ENCODE measurements around the gene CENPV. TPM values are rescaled to one million over a fixed set of nuclear protein-coding genes. Genes with fewer than 3 reads are reported as not detected.

Gene CENPV
- total and polyA plus RNA-seq, 2 of the 13 experiments (the other 11 are each of a cell fraction or from before 2014, with no cell fraction given): 193 to 292 TPM

- TF ChIP-seq DZIP1 (CRISPR knock-in tag; IDR thresholded peaks at IDR 0.05) (no peak), ZNF644 (CRISPR knock-in tag; IDR thresholded peaks at IDR 0.05; ENCODE audit: low read depth) (peak; percentile 40; the same call in 1 of the 2 replicates), NR2F1 (CRISPR knock-in tag; IDR thresholded peaks at IDR 0.05) (no peak), ZNF253 (CRISPR knock-in tag; IDR thresholded peaks at IDR 0.05; ENCODE audit: borderline replicate concordance) (no peak), SP1 (IDR thresholded peaks at IDR 0.05) (no peak), SP1 (CRISPR knock-in tag; IDR thresholded peaks at IDR 0.05) (0 out of 2 replicates have a peak, but pooled peaks have one; percentile 19), DMAP1 (CRISPR knock-in tag; IDR thresholded peaks at IDR 0.05) (peak; percentile 54; the same call in 1 of the 2 replicates), NR1H2 (CRISPR knock-in tag; IDR thresholded peaks at IDR 0.05; ENCODE audit: borderline replicate concordance, low read depth) (no peak), ELF4 (CRISPR knock-in tag; IDR thresholded peaks at IDR 0.05; ENCODE audit: borderline replicate concordance) (no peak), ERF (CRISPR knock-in tag; IDR thresholded peaks at IDR 0.05) (peak; percentile 80), MIXL1 (CRISPR knock-in tag; IDR thresholded peaks at IDR 0.05) (peak; percentile 79), ZNF678 (CRISPR knock-in tag; IDR thresholded peaks at IDR 0.05) (0 out of 2 replicates have a peak, but pooled peaks have one; percentile 65), ZFY (CRISPR knock-in tag; IDR thresholded peaks at IDR 0.05) (0 out of 2 replicates have a peak, but pooled peaks have one; percentile 11), ZNF446 (CRISPR knock-in tag; IDR thresholded peaks at IDR 0.05) (no peak), NFYC (CRISPR knock-in tag; IDR thresholded peaks at IDR 0.05) (no peak), ZNF7 (CRISPR knock-in tag; IDR thresholded peaks at IDR 0.05) (no peak), KLF13 (CRISPR knock-in tag; IDR thresholded peaks at IDR 0.05) (no peak), SP4 (CRISPR knock-in tag; IDR thresholded peaks at IDR 0.05) (no peak), RBFOX2 (IDR thresholded peaks at IDR 0.05; ENCODE audit: low read depth, low read length) (peak; percentile 44), SAP130 (CRISPR knock-in tag; IDR thresholded peaks at IDR 0.05; ENCODE audit: low read depth) (peak; percentile 82), ASH2L (IDR thresholded peaks at IDR 0.05; ENCODE audit: insufficient read length, low read depth, low read length) (peak; percentile 81)
- TF ChIP-seq, protein P1, sequence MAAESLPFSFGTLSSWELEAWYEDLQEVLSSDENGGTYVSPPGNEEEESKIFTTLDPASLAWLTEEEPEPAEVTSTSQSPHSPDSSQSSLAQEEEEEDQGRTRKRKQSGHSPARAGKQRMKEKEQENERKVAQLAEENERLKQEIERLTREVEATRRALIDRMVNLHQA (CRISPR knock-in tag; IDR thresholded peaks at IDR 0.05): no peak
- TF ChIP-seq, protein P2, sequence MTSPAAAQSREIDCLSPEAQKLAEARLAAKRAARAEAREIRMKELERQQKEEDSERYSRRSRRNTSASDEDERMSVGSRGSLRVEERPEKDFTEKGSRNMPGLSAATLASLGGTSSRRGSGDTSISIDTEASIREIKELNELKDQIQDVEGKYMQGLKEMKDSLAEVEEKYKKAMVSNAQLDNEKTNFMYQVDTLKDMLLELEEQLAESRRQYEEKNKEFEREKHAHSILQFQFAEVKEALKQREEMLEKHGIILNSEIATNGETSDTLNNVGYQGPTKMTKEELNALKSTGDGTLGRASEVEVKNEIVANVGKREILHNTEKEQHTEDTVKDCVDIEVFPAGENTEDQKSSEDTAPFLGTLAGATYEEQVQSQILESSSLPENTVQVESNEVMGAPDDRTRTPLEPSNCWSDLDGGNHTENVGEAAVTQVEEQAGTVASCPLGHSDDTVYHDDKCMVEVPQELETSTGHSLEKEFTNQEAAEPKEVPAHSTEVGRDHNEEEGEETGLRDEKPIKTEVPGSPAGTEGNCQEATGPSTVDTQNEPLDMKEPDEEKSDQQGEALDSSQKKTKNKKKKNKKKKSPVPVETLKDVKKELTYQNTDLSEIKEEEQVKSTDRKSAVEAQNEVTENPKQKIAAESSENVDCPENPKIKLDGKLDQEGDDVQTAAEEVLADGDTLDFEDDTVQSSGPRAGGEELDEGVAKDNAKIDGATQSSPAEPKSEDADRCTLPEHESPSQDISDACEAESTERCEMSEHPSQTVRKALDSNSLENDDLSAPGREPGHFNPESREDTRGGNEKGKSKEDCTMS (CRISPR knock-in tag; conservative IDR thresholded peaks at IDR 0.05): no peak
- TF ChIP-seq, protein P3, sequence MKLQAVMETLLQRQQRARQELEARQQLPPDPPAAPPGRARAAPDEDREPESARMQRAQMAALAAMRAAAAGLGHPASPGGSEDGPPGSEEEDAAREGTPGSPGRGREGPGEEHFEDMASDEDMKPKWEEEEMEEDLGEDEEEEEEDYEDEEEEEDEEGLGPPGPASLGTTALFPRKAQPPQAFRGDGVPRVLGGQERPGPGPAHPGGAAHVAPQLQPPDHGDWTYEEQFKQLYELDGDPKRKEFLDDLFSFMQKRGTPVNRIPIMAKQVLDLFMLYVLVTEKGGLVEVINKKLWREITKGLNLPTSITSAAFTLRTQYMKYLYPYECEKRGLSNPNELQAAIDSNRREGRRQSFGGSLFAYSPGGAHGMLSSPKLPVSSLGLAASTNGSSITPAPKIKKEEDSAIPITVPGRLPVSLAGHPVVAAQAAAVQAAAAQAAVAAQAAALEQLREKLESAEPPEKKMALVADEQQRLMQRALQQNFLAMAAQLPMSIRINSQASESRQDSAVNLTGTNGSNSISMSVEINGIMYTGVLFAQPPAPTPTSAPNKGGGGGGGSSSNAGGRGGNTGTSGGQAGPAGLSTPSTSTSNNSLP (IDR thresholded peaks at IDR 0.05; ENCODE audit: low read depth, low read length): peak; percentile 96
These were observed 39.9 kb downstream of the CENPV start (continued) for GRCh38 chr17:16313139-16314090.

Data from HepG2 (cell line).